Subcutaneous abdominal adipose tissue (tissue), 5 donors: ENCODE measurements around the gene OR4X2.
"Not testable (repeated sequence)": the region's sequence is repeated elsewhere in the genome, so short reads cannot be mapped to it uniquely, and the experiment has no call there.

Source experiments
- H3K27ac ChIP-seq: one replicate; pipeline ENCODE4 v1.7.0; 2013; ENCODE audit warnings: low read depth, mild to moderate bottlenecking, inconsistent platforms, low read length, moderate library complexity
- H3K27me3 ChIP-seq, 5 donors: one replicate each; pipeline ENCODE4 v1.7.0; 2013; ENCODE audit warnings: low read length in 5 of 5, inconsistent platforms in 1 of 5; ENCODE audit not compliant: control insufficient read depth in 5 of 5, insufficient read depth in 4 of 5
- H3K36me3 ChIP-seq, 5 donors: one replicate each; pipeline ENCODE4 v1.7.0; 2013; ENCODE audit warnings: low read length in 5 of 5; ENCODE audit not compliant: control insufficient read depth in 5 of 5, insufficient read depth in 5 of 5
- H3K4me1 ChIP-seq, 5 donors: one replicate each; pipeline ENCODE4 v1.7.0; 2013; ENCODE audit warnings: low read length in 5 of 5, mild to moderate bottlenecking in 3 of 5, moderate library complexity in 1 of 5; ENCODE audit not compliant: control insufficient read depth in 5 of 5, insufficient read depth in 5 of 5
- H3K4me3 ChIP-seq, 5 donors: one replicate each; pipeline ENCODE4 v1.7.0; 2013; ENCODE audit warnings: low read length in 5 of 5, low read depth in 1 of 5
- H3K9ac ChIP-seq, 5 donors: one replicate each; pipeline ENCODE4 v1.7.0; 2013; ENCODE audit warnings: low read length in 5 of 5, mild to moderate bottlenecking in 4 of 5, moderate library complexity in 3 of 5
- H3K9me3 ChIP-seq, 5 donors: one replicate each; pipeline ENCODE4 v1.7.0; 2013; ENCODE audit warnings: low read length in 5 of 5; ENCODE audit not compliant: control insufficient read depth in 5 of 5
- donor health status: healthy.
- donor health status: healthy.
- donor health status: healthy.
- donor health status: healthy.
- donor health status: healthy.

Gene OR4X2, protein sequence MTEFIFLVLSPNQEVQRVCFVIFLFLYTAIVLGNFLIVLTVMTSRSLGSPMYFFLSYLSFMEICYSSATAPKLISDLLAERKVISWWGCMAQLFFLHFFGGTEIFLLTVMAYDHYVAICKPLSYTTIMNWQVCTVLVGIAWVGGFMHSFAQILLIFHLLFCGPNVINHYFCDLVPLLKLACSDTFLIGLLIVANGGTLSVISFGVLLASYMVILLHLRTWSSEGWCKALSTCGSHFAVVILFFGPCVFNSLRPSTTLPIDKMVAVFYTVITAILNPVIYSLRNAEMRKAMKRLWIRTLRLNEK

DNA sequence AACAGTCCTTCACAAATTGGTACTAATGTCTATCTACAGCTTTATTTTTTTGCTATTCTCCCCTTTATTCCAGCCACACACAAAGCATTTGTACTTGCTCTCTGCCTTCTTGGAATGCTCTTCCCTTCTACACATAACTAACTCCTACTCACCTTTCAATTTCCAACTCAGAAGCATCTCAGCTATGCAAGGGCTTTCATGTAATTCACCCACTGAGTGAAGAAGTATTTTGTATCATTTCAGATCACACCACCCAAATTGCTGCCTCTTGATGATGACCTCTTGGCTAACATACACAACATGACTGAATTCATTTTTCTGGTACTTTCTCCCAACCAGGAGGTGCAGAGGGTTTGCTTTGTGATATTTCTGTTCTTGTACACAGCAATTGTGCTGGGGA is at the start of gene OR4X2:
OR4X2 (plus strand) TSS at position 301 of the 400 bp plus-strand sequence; CDS start at position 301, 0 bp downstream.
- no peaks in the 10 kb centered on the region for H3K36me3 ChIP-seq
- H3K27ac ChIP-seq, result no peak within 1 kb of the TSS
- no peak within 1 kb of the TSS for H3K9ac ChIP-seq
- H3K27me3 ChIP-seq, result peaks cover 0 to 2% (median 0%) of the 10 kb centered on the region in 5 donors
- H3K4me1 ChIP-seq, result no peaks in the 10 kb centered on the region
- peaks cover 4 to 17% (median 7%) of the 10 kb centered on the region in 5 donors for H3K9me3 ChIP-seq
- no peak within 1 kb of the TSS for H3K4me3 ChIP-seq

DNA sequence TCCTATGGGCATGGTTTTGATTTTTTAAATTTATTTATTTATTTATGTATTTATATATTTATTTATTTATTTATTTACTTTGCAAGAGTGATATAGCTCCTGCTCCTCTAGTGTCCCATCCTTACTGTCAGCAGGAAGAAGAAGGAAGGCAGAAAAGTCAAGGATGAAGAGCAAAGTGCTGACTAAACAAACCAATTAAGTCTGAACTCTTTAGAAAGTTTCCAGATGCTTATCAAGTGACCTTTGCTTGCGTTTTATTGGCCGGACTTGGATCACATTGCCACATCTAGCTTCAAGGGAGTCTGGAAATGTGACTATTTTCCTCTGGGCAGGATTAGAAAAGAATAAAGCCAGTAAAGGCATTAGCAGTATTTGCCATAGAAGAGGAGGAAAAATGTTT is 37.0 kb upstream of the OR4X2 start:
- no peaks in the 10 kb centered on the region for H3K36me3 ChIP-seq
- no peak overlapping the region for H3K27ac ChIP-seq
- no peaks in the 10 kb centered on the region for H3K27me3 ChIP-seq
- H3K9me3 ChIP-seq, result peaks cover 0 to 3% (median 0%) of the 10 kb centered on the region in 5 donors
- H3K4me3 ChIP-seq, result no peak overlapping the region
- no peak overlapping the region for H3K9ac ChIP-seq
- H3K4me1 ChIP-seq, result no peaks in the 10 kb centered on the region

DNA sequence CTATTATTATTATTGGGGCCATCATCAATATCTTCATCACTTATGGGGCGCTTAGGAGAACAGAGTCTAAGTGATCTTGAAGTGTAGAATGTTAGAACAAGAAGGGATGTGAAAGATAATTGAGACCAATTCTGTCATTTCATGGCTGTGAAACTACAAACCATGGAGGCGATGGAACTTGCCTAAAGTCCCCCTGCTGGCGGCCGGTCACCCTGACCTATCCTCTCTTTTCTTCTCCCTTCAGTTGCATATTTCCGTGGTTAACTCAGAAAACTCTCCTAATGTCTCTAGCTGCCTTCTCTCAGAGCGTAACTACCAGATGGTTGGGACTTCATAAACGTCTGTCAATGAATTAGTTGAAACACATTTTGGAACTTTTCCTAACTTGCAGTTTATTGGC is 34.9 kb upstream of the OR4X2 start:
- Histone ChIP-seq H3K27ac (no peak overlapping the region), H3K4me1 (no peaks in the 10 kb centered on the region), H3K4me3 (no peak overlapping the region), H3K27me3 (no peaks in the 10 kb centered on the region), H3K9ac (no peak overlapping the region), H3K9me3 (no peaks in the 10 kb centered on the region), H3K36me3 (no peaks in the 10 kb centered on the region)

DNA sequence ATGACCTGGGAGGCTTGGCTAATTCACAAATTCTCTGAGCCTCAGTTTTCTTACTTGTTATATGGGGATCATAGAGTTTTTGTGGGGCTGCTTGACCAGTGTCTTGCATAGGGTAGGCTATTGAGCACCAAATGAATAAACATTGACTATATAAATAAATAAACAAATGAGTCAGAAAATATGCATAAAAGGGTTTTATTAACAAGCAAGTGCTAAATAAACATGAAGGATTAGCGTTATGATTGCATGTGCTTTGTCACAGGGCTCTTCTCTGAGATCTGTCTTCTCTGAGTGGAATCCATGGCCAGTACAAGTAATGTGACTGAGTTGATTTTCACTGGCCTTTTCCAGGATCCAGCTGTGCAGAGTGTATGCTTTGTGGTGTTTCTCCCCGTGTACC is 28.4 kb upstream of the OR4X2 start, which contains the start of gene OR4B1:
OR4B1 (plus strand) TSS at position 301 of the 400 bp plus-strand sequence; CDS start at position 301, 0 bp downstream.
- no peaks in the 10 kb centered on the region for H3K9me3 ChIP-seq
- no peak within 1 kb of the TSS for H3K9ac ChIP-seq
- no peaks in the 10 kb centered on the region for H3K4me1 ChIP-seq
- H3K27ac ChIP-seq, result no peak within 1 kb of the TSS
- H3K27me3 ChIP-seq, result no peaks in the 10 kb centered on the region
- no peaks in the 10 kb centered on the region for H3K36me3 ChIP-seq
- no peak within 1 kb of the TSS for H3K4me3 ChIP-seq

DNA sequence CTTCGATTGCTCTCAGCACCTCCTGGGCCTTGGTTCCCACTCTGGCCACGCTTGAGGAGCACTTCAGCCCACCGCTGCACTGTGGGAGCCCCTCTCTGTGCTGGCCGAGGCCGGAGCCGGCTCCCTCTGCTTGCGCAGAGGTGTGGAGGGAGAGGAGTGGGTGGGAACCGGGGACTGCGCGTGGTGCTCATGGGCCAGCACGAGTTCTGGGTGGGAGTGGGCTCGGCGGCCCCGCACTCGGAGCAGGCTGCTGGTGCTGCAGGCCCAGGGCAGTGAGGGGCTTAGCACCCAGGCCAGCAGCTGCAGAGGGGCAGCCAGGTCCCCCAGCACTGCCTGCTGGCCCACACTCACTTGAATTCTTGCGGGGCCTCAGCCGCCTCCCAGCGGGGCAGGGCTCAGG is 16.1 kb upstream of the OR4X2 start:
- Histone ChIP-seq H3K27me3 (no peaks in the 10 kb centered on the region), H3K4me3 (no peak overlapping the region), H3K27ac (no peak overlapping the region), H3K36me3 (no peaks in the 10 kb centered on the region), H3K9me3 (peaks cover 0 to 26% (median 13%) of the 10 kb centered on the region in 5 donors), H3K4me1 (no peaks in the 10 kb centered on the region), H3K9ac (no peak overlapping the region)

DNA sequence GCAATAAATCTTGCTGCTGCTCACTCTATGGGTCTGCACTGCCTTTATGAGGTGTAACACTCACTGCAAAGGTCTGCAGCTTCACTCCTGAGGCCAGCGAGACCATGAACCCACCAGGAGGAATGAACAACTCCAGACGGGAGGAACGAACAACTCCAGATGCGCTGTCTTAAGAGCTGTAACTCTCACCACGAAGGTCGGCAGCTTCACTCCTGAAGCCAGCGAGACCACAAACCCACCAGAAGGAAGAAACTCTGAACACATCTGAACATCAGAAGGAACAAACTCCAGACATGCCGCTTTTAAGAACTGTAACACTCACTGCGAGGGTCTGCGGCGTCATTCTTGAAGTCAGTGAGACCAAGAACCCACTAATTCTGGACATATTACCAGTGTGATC is 14.8 kb upstream of the OR4X2 start:
- H3K27ac ChIP-seq, H3K4me3 ChIP-seq, H3K9ac ChIP-seq: not testable (repeated sequence)

DNA sequence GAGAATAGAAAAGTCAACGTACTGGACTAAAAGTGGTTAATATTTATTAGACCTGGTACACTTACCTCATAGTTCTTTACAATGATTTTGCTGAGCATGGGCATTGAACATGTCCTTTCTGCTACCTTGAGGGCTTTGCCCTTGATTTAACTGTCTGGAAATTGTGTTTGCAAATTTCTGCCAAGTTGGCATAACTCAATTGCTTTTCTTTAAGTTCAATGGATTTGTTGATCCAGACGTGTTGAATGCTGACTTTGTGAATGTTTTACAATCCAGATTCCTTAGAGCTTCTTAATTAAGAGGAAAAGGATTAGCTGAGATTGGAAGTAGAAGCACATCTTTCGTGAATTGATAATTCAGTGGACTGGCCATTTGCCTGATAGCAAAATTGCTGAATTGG is 7.2 kb upstream of the OR4X2 start:
- Histone ChIP-seq H3K4me1 (no peaks in the 10 kb centered on the region), H3K36me3 (no peaks in the 10 kb centered on the region), H3K4me3 (no peak overlapping the region), H3K9me3 (peaks cover 0 to 6% (median 3%) of the 10 kb centered on the region in 5 donors), H3K9ac (no peak overlapping the region), H3K27ac (no peak overlapping the region), H3K27me3 (peaks cover 0 to 6% (median 4%) of the 10 kb centered on the region in 5 donors)

More for the DNA sequence above, 14.8 kb upstream of the OR4X2 start:
- H3K4me1 ChIP-seq, H3K36me3 ChIP-seq, H3K27me3 ChIP-seq: not testable (repeated sequence)
- peaks cover 0 to 26% (median 13%) of the 10 kb centered on the region in 5 donors for H3K9me3 ChIP-seq

DNA sequence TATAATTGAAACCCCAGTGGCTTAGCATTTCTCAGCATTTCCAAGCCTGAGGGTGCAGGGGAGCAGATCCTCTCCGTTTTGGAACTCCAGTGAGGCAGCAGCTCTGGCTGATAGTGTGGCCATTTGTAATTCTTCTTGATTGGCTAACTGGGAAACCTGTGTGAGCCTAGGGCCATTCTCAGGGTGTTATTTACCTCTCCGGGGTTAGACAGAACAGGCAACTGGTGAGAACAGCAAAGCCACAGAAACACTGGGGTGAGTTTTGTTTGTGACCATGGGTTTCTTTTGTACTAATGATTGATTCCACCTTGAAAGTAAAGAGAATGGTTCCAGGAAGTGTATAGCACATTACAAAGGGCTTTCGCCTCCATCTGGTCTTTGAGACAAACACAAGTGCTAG is 2.4 kb upstream of the OR4X2 start:
- peaks cover 0 to 11% (median under 1%) of the 10 kb centered on the region in 5 donors for H3K9me3 ChIP-seq
- H3K4me3 ChIP-seq, result no peak overlapping the region
- H3K27me3 ChIP-seq, result peaks cover 0 to 2% (median 0%) of the 10 kb centered on the region in 5 donors
- H3K27ac ChIP-seq, result no peak overlapping the region
- H3K36me3 ChIP-seq, result no peaks in the 10 kb centered on the region
- no peak overlapping the region for H3K9ac ChIP-seq
- H3K4me1 ChIP-seq, result no peaks in the 10 kb centered on the region

DNA sequence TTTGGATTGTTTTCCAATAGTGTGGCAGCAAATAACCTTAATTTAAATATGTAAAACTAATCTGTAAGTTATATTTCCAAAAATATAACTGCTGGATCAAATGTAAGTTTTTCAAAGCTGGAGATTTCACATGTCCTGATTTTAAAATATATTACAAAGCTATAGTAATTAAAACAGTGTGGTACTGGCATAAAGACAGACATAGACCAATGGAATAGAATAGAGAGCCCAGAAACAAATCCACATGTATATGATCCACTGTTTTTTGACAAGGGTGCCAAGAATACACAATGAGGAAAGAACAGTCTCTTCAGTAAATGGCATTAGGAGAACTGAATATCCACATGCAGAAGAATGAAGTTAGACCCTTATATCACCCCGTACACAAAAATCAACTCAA is 4.0 kb downstream of the OR4X2 start:
- H3K27me3 ChIP-seq, result no peaks in the 10 kb centered on the region
- H3K9ac ChIP-seq, result no peak overlapping the region
- H3K27ac ChIP-seq, result no peak overlapping the region
- H3K36me3 ChIP-seq, result no peaks in the 10 kb centered on the region
- no peaks in the 10 kb centered on the region for H3K4me1 ChIP-seq
- peaks cover 6 to 21% (median 11%) of the 10 kb centered on the region in 5 donors for H3K9me3 ChIP-seq
- no peak overlapping the region for H3K4me3 ChIP-seq

DNA sequence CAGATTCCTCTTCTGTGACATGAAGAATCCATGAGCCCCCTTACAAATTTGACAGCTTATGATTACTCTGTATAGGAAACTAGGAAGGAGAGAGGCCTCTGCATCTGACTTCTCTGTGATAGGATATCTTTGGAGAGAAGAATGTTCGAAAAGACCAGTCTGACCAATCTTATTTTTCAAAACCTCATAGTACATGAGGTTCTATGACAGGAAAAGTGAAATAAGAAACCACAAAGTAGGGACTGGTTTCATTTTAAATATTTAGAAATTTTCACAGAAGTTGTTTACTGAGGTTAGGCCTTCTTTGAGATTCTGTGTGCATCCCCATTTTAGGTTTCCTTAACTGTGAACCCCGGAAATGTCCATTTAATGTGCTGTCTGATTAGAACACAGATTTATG is 16.7 kb downstream of the OR4X2 start:
- H3K36me3 ChIP-seq, result no peaks in the 10 kb centered on the region
- H3K9me3 ChIP-seq, result no peaks in the 10 kb centered on the region
- no peaks in the 10 kb centered on the region for H3K27me3 ChIP-seq
- H3K9ac ChIP-seq, result no peak overlapping the region
- H3K4me1 ChIP-seq, result no peaks in the 10 kb centered on the region
- no peak overlapping the region for H3K4me3 ChIP-seq
- no peak overlapping the region for H3K27ac ChIP-seq
